ENCODE measurements around the gene RPS6KA5.
A peak's percentile ranks its signal among the peaks of the same experiment; 100 is the strongest.

Gene RPS6KA5

GRCh38 chr14:90815572-90815821 lies 244.9 kb downstream of the RPS6KA5 start:
- Histone ChIP-seq H3K36me3 (replicated peaks) (no peaks in the 10 kb centered on the region), H3K4me3 (ENCODE audit: low read depth, low read length) (peak overlapping the region; percentile 74), H3K27ac (no peak overlapping the region), H3K27me3 (replicated peaks) (no peaks in the 10 kb centered on the region)
- in situ Hi-C loops (cut with HindIII; ENCODE audit: low pct_ligation_motif_present, low sequenced_read_pairs), result no loop called here
- TF ChIP-seq CTCF (IDR thresholded peaks at IDR 0.05; ENCODE audit: low read depth, low read length, missing control alignments), result no peak
- no peak for DNase-seq

- no peak for TF ChIP-seq CTCF (IDR thresholded peaks at IDR 0.05; ENCODE audit: low read depth, low read length, missing control alignments)
- H3K4me3 ChIP-seq (ENCODE audit: low read depth, low read length), result peak overlapping the region; percentile 74
- DNase-seq, result no peak
- H3K27ac ChIP-seq, result no peak overlapping the region
- no peaks in the 10 kb centered on the region for H3K27me3 ChIP-seq (replicated peaks)
- in situ Hi-C loops (cut with HindIII; ENCODE audit: low pct_ligation_motif_present, low sequenced_read_pairs), result no loop called here
- H3K36me3 ChIP-seq (replicated peaks), result no peaks in the 10 kb centered on the region
These were observed 245.5 kb downstream of the RPS6KA5 start for GRCh38 chr14:90814806-90815571.

- no peaks in the 10 kb centered on the region for H3K36me3 ChIP-seq (replicated peaks)
- TF ChIP-seq CTCF (IDR thresholded peaks at IDR 0.05; ENCODE audit: low read depth, low read length, missing control alignments), result no peak
- no peaks in the 10 kb centered on the region for H3K27me3 ChIP-seq (replicated peaks)
- in situ Hi-C loops (cut with HindIII; ENCODE audit: low pct_ligation_motif_present, low sequenced_read_pairs), result no loop called here
- no peak overlapping the region for H3K27ac ChIP-seq
- H3K4me3 ChIP-seq (ENCODE audit: low read depth, low read length), result no peak overlapping the region
- no peak for DNase-seq
These were observed 247.0 kb downstream of the RPS6KA5 start for GRCh38 chr14:90813442-90813841.

GRCh38 chr14:90812109-90812508 lies 248.3 kb downstream of the RPS6KA5 start:
- DNase-seq, result no peak
- in situ Hi-C loops (cut with HindIII; ENCODE audit: low pct_ligation_motif_present, low sequenced_read_pairs), result no loop called here

GRCh38 chr14:90811641-90812040 lies 248.8 kb downstream of the RPS6KA5 start:
- in situ Hi-C loops (cut with HindIII; ENCODE audit: low pct_ligation_motif_present, low sequenced_read_pairs), result no loop called here
- Histone ChIP-seq H3K27me3 (replicated peaks) (no peaks in the 10 kb centered on the region), H3K27ac (no peak overlapping the region), H3K4me3 (ENCODE audit: low read depth, low read length) (no peak overlapping the region), H3K36me3 (replicated peaks) (no peaks in the 10 kb centered on the region)
- no peak for DNase-seq
- TF ChIP-seq CTCF (IDR thresholded peaks at IDR 0.05; ENCODE audit: low read depth, low read length, missing control alignments), result no peak

More at GRCh38 chr14:90812109-90812508, 248.3 kb downstream of the RPS6KA5 start:
- Histone ChIP-seq H3K27me3 (replicated peaks) (no peaks in the 10 kb centered on the region), H3K36me3 (replicated peaks) (no peaks in the 10 kb centered on the region), H3K4me3 (ENCODE audit: low read depth, low read length) (no peak overlapping the region), H3K27ac (no peak overlapping the region)
- TF ChIP-seq CTCF (IDR thresholded peaks at IDR 0.05; ENCODE audit: low read depth, low read length, missing control alignments), result no peak

- Histone ChIP-seq H3K27ac (no peak overlapping the region), H3K36me3 (replicated peaks) (no peaks in the 10 kb centered on the region), H3K27me3 (replicated peaks) (no peaks in the 10 kb centered on the region), H3K4me3 (ENCODE audit: low read depth, low read length) (no peak overlapping the region)
- TF ChIP-seq CTCF (IDR thresholded peaks at IDR 0.05; ENCODE audit: low read depth, low read length, missing control alignments), result no peak
- DNase-seq, result no peak
- in situ Hi-C loops (cut with HindIII; ENCODE audit: low pct_ligation_motif_present, low sequenced_read_pairs), result no loop called here
These were observed 249.6 kb downstream of the RPS6KA5 start for GRCh38 chr14:90810806-90811205.

Data from brain microvascular endothelial cell (primary cell).